Muscle layer of duodenum (tissue), 2 donors: ENCODE results near the gene DENND1A.

Experiments
- H3K27ac ChIP-seq: one replicate; pipeline ENCODE4 v1.7.0; 2013; ENCODE audit warnings: mild to moderate bottlenecking, low read length
- H3K27me3 ChIP-seq: one replicate; pipeline ENCODE4 v1.7.0; 2013; ENCODE audit warnings: low read depth, mild to moderate bottlenecking, control low read depth, low read length
- H3K36me3 ChIP-seq, 2 donors: one replicate each; pipeline ENCODE4 v1.7.0; 2013; ENCODE audit warnings: low read length in 2 of 2, control low read depth in 1 of 2, mild to moderate bottlenecking in 1 of 2; ENCODE audit not compliant: insufficient read depth in 2 of 2, control insufficient read depth in 1 of 2
- H3K4me1 ChIP-seq, 2 donors: one replicate each; pipeline ENCODE4 v1.7.0; 2013; ENCODE audit warnings: low read length in 2 of 2, mild to moderate bottlenecking in 2 of 2, control low read depth in 1 of 2, moderate library complexity in 1 of 2; ENCODE audit not compliant: insufficient read depth in 2 of 2, control insufficient read depth in 1 of 2
- H3K4me3 ChIP-seq, 2 donors: one replicate each; pipeline ENCODE4 v1.7.0; 2013; ENCODE audit warnings: low read length in 2 of 2, low read depth in 1 of 2, mild to moderate bottlenecking in 1 of 2
- H3K9me3 ChIP-seq, 2 donors: one replicate each; pipeline ENCODE4 v1.7.0; 2013; ENCODE audit warnings: low read length in 2 of 2, control low read depth in 1 of 2, mild to moderate bottlenecking in 1 of 2; ENCODE audit not compliant: control insufficient read depth in 1 of 2
- donor health status: healthy.

DENND1A gene

DNA sequence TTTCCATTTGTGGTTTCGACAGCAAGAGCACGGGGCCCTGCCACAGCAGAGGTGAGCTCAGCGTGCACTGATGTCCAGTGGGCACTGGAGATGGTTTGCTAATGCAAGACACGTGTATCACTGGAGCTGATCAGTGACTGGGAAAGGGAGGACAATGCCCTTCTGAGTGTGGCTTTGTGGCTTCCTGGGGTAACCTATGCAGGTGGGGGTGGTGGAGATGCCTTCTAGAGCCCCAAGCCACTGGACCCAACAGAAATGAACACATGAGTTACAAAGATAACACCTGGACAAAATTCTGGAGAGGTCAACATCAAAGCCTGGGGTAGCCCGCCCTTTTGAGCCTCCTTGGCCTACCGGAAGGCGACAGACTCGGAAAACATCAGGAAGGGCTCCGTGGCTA lies 312.6 kb downstream of the DENND1A start:
- Histone ChIP-seq H3K9me3 (no peaks in the 10 kb centered on the region), H3K4me1 (no peaks in the 10 kb centered on the region), H3K4me3 (no peak overlapping the region), H3K27ac (no peak overlapping the region), H3K27me3 (no peaks in the 10 kb centered on the region), H3K36me3 (no peaks in the 10 kb centered on the region)

DNA sequence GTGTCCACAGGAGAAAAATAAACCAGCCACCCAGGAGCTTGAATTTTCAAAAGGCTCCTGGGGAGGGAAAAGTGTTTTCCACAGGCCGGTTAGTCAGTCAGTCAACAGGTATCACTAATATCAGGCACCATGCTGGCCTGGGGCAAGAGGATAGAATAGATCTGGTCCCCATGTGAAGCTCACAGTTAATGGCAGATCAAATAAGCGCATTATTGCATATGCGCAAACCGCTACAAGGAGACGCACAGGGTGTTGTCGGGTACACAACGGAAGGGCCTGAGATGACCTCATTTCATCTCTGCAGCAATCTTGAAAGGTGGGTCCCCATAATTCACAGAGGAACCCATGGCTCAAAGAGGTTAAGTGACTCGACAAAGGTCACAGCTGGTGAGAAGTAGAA lies 313.2 kb downstream of the DENND1A start:
- no peaks in the 10 kb centered on the region for H3K27me3 ChIP-seq
- no peak overlapping the region for H3K4me3 ChIP-seq
- H3K36me3 ChIP-seq, result no peaks in the 10 kb centered on the region
- no peaks in the 10 kb centered on the region for H3K4me1 ChIP-seq
- H3K27ac ChIP-seq, result no peak overlapping the region
- H3K9me3 ChIP-seq, result no peaks in the 10 kb centered on the region

DNA sequence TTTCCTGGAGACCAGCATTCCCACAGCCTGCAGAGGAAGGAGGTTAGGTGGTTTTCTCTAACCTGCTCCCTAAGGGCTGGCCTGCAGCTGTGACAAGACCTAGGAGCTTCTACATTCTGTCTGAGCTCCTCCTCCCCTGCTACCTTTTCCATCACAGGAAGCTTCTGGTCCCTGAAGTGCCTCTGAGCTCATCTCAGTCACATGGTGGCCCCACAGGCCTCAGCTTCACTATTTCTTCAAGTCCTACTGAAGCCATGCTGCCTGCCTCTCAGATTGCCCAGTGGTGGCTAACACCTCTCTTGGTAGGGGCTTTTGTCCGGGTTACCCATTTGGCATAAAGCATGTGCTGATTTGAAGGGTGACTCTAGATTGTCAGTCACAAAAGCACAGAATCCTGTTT lies 314.5 kb downstream of the DENND1A start:
- H3K4me3 ChIP-seq, result no peak overlapping the region
- H3K27me3 ChIP-seq, result no peaks in the 10 kb centered on the region
- H3K4me1 ChIP-seq, result no peaks in the 10 kb centered on the region
- no peak overlapping the region for H3K27ac ChIP-seq
- H3K9me3 ChIP-seq, result no peaks in the 10 kb centered on the region
- H3K36me3 ChIP-seq, result no peaks in the 10 kb centered on the region

DNA sequence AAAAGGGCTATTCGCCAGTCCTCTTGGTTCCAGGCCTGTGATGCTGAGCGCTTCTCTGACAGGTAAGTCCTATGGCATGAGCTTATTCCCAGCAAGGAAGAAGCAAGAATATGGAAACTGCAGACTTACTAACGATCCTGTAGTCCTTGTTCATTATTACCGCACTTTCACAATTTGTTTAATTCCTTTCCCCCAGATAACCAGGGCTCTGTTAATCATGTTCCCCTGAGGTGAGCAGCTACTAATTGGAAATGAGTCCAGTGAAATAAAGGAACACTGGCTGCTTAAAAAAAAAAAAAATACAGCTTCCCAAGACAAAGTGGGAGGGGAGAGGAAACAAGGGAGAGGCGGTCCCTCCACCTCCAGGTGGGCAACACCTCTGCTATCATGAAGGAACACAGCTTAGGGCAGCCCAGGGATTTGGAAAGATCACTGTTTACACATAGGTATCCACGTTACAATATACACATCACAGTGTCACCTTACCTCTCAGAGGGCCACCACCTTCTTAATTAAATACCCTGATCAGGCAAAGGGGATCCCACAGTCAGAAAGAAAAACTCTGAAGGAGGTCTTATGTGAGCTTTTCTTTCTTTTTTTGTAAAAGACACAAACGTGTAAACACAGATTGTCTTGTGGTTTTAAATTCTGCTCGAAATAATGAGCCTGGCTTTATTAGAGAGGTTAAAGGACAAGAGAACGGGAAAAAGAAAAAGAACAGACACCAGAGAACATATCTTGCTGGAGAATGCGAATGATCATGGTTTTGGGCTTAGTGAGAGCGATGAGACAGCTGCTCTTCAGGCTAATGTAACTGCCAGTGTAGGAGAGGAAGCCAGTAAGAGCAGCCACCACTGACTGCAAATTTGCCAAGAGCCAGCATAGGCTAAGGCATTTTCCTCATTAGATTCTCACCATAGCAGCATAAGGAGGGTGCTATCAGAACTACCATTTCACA lies 315.3 kb downstream of the DENND1A start:
- Histone ChIP-seq H3K9me3 (no peaks in the 10 kb centered on the region), H3K4me3 (no peak overlapping the region), H3K36me3 (no peaks in the 10 kb centered on the region), H3K27me3 (no peaks in the 10 kb centered on the region), H3K27ac (no peak overlapping the region), H3K4me1 (no peaks in the 10 kb centered on the region)

DNA sequence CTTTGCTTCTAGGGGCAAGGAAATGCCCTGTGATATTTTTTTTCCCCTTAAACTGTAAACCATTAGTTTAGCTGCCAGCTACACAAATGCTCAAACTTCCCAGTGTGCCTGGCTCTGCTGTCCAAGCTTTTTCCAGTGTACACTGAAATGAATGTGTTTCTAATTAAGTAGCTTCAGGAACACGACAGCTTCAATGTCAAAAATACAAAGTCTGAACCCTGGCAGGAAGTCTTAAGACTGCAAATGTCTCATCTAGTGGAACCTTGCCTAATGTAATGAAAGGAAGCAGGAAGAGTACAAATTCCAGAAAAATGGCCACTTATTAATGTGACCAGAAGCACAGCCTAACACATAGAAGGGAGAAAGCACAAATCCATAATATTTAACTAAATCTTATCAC lies 318.7 kb downstream of the DENND1A start:
- Histone ChIP-seq H3K27me3 (no peaks in the 10 kb centered on the region), H3K9me3 (no peaks in the 10 kb centered on the region), H3K4me3 (no peak overlapping the region), H3K27ac (no peak overlapping the region), H3K36me3 (no peaks in the 10 kb centered on the region), H3K4me1 (no peaks in the 10 kb centered on the region)

DNA sequence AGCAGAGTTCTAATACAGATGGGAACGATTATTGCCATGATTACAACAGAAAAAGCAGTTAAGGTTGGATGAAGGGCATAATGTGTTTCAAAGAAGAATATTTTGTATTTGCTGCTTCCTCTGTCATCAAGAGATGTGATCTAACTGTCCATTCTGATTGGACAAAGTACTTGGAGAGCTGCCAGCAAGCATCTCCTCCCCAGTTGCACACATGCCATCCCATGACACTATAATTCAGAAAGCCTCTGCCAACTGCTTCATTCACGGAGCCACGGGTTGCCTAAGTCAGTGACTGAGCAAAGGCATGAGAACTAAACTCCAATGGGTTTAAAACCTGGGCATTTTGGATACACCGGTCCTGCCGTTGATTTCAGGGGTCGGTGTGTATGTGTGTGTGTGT lies 320.1 kb downstream of the DENND1A start:
- Histone ChIP-seq H3K4me3 (no peak overlapping the region), H3K27ac (no peak overlapping the region), H3K36me3 (no peaks in the 10 kb centered on the region), H3K4me1 (no peaks in the 10 kb centered on the region), H3K27me3 (no peaks in the 10 kb centered on the region), H3K9me3 (no peaks in the 10 kb centered on the region)

DNA sequence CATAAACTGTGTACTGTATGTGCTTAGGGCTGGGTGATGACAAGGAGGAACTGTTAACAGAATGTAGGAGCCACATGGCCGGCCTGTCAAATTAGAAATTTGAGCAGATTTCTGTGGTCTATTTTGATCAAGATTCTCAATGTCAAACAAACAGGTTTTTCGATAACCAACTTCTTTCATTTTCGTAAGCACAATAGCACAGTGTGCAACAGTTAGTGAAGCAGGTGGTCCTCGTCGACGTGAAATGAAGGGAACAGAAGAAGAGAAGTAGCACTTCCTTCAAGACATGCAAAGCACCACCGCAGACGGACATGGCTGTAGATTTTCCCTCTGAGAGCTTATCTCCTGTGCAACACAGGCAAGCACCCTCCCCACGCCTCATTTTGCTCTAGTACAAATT lies 321.8 kb downstream of the DENND1A start:
- Histone ChIP-seq H3K4me3 (no peak overlapping the region), H3K27me3 (no peaks in the 10 kb centered on the region), H3K9me3 (no peaks in the 10 kb centered on the region), H3K4me1 (no peaks in the 10 kb centered on the region), H3K27ac (no peak overlapping the region), H3K36me3 (no peaks in the 10 kb centered on the region)

DNA sequence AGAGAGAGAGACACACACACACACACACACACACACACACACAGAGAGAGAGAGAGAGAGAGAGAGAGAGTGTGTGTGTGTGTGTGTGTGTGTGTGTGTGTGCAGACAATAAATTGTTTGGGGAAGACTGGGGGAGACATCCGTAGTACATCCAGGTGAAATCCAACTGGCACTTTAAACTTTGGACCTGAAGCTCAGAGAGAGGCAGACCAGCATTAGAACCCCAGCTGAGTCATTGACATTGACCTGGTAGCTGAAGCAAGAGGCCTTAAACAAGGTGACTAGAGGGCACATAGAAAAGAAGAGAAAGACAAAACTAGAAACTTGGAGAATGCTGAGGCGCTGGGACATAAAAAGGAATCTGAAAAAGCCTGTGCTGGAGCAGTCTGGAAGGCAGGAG lies 322.4 kb downstream of the DENND1A start:
- H3K36me3 ChIP-seq, result no peaks in the 10 kb centered on the region
- no peak overlapping the region for H3K4me3 ChIP-seq
- no peaks in the 10 kb centered on the region for H3K9me3 ChIP-seq
- no peaks in the 10 kb centered on the region for H3K27me3 ChIP-seq
- H3K4me1 ChIP-seq, result no peaks in the 10 kb centered on the region
- H3K27ac ChIP-seq, result no peak overlapping the region

DNA sequence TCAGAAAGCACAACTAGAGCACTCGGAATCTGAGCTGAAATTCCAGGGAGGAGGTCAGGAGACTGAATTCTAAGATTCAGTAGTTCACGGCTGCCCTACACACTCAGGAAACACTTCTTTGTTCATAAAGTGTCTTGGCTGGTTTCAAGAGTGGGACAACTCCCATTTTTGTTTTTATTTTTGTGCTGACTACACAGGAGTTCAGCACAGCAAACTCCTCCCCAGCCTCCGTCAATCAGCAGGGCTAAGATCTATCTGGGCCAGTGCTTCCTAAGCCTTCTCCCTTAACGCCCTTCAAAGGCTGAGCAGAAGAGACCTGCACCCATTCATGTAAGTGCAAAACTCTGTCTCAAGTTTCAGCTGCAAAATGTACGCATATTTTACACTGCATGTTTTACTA lies 323.8 kb downstream of the DENND1A start:
- no peaks in the 10 kb centered on the region for H3K36me3 ChIP-seq

DNA sequence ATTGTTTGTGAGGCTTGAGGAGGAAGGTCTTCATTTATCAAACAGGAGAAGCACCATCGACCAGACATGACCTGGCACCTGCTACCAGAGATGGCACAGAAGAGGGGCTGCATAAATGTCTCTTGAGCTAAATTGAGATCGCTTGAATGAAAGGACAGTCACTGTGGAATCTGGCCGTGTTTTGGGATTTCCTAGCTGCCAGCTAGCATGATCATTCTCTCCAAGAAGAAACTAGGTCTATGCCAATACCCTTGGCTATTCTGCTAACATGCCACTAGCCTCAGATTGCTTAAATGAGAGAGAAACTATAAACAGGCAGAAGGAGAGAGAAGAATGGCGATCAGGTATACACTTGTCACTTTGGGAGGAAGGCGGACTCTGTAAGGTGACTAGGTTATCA lies 324.6 kb downstream of the DENND1A start:
- Histone ChIP-seq H3K36me3 (no peaks in the 10 kb centered on the region), H3K27ac (no peak overlapping the region), H3K9me3 (no peaks in the 10 kb centered on the region), H3K4me1 (no peaks in the 10 kb centered on the region), H3K4me3 (no peak overlapping the region), H3K27me3 (no peaks in the 10 kb centered on the region)

More for the DNA sequence above, 323.8 kb downstream of the DENND1A start:
- Histone ChIP-seq H3K4me1 (no peaks in the 10 kb centered on the region), H3K4me3 (no peak overlapping the region), H3K9me3 (no peaks in the 10 kb centered on the region), H3K27me3 (no peaks in the 10 kb centered on the region), H3K27ac (no peak overlapping the region)

DNA sequence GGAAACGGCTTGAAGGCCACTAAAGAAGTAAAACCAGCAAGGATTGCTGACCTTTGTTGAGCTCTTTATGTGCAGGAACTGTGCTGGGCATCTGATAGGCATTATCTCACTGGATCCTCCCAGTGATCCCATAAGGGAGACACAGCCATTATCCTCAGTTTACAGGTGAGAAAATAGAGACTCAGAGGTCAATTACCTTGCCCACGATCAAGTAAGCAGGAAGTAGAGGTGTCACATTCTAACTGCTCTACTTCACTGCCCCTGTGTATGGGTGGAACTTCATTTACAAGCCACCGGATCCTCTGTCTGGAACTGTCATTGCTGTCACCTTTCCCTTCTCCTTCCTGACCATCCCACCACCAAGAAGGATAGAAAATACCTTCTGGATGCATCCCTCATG lies 325.1 kb downstream of the DENND1A start:
- Histone ChIP-seq H3K9me3 (no peaks in the 10 kb centered on the region), H3K4me1 (no peaks in the 10 kb centered on the region), H3K27ac (no peak overlapping the region), H3K27me3 (no peaks in the 10 kb centered on the region), H3K36me3 (no peaks in the 10 kb centered on the region), H3K4me3 (no peak overlapping the region)

DNA sequence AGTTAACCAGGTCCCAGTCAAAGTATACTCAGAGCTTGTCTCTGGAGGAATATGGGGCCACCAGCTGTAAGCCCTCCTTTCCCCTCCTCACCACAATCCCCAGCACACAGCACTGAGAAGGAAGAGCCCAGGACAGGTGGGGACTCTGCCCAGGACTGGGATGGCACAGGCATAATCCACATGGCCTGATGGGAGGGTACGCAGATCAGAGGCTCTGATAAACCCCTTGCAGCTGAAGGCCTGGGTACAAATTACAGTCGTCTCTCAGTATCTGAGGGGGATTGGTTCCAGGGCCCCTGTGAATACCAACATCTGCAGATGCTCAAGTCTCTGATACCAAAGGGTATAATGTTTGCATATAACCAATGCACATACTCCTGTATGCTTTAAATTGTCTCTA lies 328.1 kb downstream of the DENND1A start:
- Histone ChIP-seq H3K27ac (no peak overlapping the region), H3K9me3 (no peaks in the 10 kb centered on the region), H3K27me3 (no peaks in the 10 kb centered on the region), H3K4me3 (no peak overlapping the region), H3K4me1 (no peaks in the 10 kb centered on the region), H3K36me3 (no peaks in the 10 kb centered on the region)
